ENCODE measurements around the gene PLSCR1.
"Not testable (repeated sequence)": the region's sequence is repeated elsewhere in the genome, so short reads cannot be mapped to it uniquely, and the experiment has no call there.

The PLSCR1 gene

DNA sequence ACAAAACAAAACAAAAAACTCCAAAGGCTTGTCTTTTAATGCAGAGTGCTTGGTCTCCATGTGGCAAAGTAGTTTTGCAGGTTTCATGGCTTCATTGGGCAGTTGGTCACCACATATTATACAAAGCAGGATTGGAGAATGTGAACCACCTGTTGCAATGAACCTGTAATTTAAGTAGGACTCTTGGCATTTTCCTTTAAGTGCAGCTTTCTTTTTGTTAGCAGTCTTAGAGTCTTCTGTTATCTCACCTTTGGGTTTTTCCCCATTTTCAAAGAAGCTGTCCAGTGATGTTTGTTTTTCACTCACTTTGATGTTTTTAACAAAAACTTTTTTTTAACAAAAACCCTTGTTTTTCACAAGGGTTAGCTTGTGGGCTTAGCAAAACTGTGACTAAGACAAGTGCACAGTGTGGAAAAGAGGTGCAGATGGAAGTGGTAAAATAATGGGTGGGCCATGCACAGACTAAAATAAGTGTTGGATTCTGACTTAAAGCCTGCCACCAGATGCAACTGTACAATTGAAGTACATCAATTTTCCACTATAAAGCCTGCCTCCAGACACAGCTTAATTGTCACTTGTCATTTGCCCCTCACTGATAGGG lies 2.9 kb upstream of the PLSCR1 start:
- no peak for DNase-seq

DNA sequence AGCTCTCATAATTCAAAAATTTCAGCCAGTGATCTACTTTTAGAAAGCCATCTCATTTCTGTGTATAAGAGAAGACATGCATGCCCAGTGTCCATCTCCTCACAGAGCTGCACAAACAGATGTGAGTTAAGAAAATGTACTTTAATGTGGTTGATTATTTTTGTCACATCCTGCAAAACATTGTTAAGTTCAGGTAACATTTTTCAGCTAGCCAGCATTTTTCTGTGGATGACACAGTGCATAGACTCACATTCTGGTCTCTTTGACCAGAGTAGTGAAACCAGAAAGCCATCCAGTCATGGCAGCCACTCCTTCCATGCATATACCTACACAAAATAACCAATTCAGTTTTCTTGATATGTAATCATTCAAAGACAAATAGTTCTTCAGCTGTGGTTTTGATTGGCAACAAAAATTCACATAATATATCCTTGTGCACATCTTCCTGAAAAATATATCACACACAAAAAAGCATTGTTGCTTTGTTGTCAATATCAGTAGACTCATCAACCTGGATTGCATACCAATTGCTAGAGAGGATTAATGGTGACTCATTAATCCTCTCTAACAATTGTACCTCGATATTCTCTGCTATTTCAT lies 2.1 kb upstream of the PLSCR1 start:
- DNase-seq, result no peak

DNA sequence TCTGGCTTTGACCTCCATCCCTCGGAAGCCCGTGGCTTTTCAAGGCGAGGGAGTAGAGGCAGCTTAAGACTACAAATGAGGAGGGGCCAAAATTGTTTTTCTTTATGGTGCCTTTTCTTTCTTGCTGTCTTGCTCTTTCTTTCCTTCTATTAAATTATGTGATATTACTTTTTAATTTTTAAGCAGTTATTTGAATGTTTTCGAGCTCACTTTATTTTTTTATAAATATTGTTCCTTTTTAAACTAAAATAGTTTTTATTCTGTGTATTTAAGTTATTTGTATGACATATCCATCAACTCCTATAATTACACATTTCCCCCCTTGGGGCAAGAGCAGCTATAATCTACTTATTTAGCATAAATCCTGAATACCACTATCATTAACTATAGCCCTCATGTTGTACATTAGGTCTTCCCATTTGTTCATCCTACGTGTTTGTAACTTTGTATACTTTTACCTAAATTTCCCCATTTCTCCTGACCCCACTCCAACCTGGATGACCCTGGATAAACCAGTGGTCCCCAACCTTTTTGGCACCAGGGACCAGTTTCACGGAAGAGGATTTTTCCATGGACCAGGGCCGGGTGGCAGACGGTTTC lies 622 bp upstream of the PLSCR1 start:
- no peak for DNase-seq

DNA sequence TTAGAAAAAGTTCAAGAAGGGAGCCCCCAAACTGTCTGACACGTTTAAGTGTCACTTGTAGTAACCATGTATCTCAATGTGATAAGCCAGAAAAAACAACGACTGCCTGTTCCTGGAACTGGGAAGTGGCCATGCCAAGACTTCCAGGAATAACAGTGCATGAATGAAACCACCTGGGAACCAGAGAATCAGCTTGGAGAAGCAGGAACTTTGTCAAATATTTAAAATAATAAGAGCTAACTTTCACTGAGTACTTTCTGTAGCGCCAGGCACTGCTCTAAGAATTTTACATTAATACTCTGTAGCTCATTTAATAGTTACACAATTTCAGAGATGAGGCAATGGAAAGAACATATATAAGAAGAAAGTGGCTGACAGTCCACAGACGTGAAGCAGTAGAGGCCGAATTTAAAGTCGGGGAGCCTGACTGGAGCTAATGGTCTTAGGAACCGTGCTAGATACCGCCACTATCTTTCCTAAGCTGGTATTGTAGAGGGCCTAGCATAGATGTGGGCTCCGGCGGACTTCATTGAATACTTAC lies 876 bp downstream of the PLSCR1 start:
- DNase-seq, result no peak

DNA sequence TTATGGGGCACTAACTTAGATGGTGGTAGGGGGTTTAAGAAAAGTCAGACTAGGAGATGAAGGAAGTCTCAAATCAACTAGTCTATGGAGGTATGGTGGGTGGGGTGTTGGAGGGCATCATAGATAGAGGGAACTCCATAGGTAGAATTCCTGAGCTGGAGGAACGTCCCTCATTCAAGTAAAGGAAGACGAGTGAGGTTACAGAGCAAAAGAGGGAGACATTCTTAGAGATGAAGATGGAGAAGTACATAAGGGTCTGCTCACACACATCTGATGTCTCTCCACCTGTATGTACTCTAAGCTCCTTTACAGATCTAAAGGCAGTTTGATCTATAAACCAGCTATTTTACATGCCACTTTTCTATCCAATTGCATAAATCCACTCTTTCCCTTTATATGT lies 1.4 kb downstream of the PLSCR1 start:
- DNase-seq, result no peak

DNA sequence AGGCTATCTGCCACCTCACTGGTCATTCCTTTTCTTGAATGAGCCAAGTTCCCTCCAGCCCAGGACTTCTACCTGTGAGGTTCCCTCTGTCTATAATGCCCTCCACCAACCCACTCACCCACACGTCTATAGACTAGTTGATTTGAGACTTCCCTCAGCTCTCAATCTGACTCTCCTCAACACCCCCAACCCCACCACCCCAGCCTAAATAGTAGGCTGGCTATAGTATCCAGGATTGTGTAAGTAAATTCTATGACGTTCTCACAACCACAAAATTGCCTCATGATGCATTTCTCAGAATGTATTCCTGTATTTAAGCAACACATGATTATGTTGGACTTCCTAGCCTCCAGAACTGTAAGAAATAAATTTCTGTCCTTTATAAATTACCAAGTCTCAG lies 2.2 kb downstream of the PLSCR1 start:
- DNase-seq, result no peak

DNA sequence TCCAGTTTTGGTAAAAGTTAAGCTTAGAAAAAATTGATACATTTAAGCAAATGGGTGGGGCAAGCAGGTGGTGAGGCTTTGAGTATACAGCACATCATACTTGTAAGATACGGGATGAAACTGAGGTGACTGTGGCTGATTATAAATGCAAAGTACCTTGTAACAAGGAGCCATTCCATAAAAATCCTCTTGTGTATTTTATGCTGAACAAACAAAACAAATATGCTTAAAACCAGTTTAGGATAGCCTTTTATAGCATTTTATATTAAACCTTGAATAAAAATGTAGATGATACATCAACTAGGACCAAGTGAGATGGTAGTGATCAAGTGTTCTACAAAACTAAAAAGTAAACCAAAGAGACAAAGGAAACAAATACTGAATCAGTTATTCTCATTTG lies 3.4 kb downstream of the PLSCR1 start:
- DNase-seq, result no peak

DNA sequence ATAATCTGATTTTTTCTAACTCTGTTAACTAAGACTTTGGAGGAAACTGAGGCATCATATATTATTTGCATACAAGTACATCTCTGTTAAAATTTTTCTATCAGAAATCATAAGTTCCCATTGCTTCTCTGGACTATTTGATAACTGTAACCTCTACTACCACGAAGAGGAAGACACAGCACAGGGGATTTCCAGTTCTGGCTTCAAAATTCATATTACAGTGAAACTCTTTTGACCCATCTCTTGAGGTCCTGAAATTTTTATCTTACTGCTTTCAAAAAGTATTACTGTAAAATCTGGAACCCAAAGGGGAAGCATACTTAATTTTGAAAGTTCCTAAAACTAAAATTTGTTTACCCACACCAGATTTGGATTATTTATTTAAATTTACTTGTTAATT lies 4.2 kb downstream of the PLSCR1 start:
- no peak for DNase-seq

DNA sequence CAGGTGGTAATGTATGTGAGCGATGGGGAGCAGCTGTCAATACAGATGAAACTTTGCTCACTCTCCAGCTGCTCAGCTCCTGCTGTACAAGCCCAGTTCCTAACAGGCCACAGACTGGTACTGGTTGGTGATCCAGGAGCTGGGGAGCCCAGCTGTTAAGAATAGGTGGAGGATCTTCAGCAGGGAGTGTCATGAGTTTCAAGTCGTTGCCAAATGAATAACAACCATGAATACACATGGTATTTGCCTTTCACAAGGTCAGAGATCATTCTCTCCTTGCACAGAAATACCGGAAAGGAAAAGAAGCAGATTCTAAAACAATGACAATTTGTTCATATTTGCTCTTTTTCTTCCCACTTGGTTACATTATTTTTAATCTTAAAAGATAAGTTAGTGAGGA lies 5.1 kb downstream of the PLSCR1 start:
- DNase-seq, result no peak

DNA sequence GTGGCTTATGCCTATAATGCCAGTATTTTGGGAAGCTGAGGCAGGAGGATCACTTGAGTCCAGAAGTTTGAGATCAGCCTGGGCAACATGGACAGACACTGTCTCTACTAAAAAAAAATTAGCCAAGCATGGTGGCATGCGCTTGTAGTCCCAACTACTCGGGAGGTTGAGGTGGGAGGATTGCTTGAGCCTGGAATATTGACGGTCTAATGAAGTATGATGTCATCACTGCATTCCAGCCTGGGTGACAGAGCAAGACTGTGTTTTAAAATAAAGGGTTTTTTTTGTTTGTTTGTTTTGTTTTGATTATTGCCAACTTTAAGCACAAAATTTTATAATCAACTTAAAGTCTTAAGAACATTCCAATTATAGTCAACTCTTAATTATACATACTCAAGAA lies 6.8 kb downstream of the PLSCR1 start:
- DNase-seq, result no peak

DNA sequence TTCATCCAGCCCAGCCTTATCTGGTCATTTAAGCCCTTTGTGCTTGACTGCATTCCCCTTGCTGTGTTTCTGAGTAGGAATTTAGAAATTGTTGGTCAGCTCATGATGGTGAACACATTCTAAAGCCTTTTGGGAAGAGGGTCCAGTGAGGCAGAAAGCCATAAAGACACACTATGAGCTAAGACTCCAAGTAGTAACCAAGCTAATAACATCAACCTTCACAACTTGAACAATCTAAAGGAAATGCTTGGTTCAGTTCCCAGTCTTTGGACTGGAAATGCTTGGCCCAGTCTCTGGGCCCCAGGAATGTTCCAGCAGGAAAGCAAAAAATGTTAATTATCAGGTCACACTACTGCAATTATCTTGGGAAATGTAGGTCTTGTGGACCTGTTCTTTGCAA lies 7.7 kb downstream of the PLSCR1 start:
- no peak for DNase-seq

DNA sequence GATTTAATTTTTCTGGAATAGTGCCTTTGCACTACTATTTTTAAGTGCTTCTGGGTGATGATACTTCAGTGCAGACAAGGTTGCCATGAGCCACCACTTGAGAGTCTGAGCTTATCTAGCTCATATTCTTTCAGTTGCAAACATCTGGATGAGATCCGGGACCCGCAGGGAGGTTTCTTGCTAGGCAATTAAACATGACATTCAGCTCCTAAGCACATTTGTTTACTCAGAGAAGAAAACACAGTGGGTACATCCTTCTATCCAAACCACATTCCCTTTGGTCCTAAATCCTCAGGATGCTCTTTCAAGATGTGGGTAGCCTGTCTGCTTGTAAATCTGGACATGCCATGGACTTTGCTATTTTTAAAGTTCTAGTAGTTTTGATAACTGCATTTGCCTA lies 12.0 kb downstream of the PLSCR1 start:
- no peak for DNase-seq

DNA sequence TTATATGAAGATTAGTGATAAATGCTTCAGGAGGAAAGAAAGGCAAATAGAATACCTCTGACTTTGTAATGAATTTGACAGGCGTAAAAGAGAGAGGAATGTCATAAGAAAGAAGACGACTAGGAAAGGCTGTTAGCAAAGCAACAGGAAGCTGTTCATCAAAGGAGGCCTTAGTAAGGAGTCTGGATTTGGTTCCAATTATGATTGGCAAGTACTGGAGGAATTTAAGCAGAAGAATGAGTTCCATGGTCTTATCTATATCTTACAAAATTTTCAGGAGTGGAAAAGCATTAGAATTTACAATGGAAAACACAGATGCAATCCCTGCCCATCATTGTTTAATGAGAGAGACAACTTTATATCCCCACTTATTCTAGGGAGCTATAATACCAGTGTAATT lies 13.8 kb downstream of the PLSCR1 start:
- no peak for DNase-seq

DNA sequence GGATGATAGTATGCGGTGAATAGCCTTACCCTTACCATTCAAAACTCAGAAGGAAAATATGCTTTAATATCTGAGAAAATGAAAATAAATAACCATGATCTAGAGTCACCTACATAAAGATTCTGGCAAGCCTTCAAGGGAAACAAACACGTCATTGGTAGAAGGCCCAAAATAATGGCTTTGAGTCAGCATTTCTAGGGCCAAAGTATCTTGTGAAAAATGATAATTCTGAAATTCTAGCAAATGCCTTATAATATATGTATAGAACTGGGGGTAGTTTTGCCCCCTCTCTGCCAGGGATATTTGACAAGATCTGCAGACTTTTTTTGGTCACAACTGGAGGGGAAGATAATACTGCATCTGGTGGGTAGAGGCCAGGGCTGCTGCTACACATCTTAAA lies 15.4 kb downstream of the PLSCR1 start:
- DNase-seq, result no peak

DNA sequence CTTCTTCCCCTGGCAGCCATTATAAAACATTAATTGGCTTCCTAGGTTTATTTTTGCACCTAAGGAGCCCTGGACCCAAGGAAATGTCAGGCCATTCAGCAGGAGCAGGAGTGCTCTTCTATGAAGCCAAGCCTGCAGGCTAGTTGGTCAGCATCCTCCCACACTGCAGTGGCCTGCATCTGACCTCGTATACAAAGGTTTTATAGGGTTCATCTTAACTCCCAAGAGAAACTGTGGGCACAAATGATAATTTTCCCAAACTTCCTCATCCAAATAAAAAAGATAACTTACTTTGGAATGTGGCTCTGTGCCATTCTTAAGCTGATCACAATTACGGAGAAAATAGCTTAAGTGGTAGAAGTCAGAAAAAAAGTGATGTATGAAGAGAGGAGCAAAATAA lies 19.4 kb downstream of the PLSCR1 start:
- no peak for DNase-seq

DNA sequence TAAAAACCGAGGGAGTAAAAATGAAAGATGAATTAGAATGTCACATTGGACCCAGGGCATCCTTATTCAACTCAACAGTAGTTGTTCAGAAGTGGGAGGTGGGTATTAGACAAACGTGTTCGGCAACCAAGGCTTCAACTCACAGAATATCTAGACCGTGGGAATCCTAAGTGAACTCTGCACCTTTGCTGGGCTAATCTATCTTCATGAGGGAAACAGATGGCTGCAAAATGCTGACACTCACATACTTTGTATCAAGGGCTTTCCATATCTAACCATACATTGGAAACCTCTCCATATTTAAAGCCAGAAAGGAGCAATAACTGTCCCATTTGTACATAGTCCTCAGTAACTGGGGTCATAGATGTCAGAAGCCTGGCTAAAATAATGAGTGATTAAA lies 20.9 kb downstream of the PLSCR1 start:
- DNase-seq, result no peak

DNA sequence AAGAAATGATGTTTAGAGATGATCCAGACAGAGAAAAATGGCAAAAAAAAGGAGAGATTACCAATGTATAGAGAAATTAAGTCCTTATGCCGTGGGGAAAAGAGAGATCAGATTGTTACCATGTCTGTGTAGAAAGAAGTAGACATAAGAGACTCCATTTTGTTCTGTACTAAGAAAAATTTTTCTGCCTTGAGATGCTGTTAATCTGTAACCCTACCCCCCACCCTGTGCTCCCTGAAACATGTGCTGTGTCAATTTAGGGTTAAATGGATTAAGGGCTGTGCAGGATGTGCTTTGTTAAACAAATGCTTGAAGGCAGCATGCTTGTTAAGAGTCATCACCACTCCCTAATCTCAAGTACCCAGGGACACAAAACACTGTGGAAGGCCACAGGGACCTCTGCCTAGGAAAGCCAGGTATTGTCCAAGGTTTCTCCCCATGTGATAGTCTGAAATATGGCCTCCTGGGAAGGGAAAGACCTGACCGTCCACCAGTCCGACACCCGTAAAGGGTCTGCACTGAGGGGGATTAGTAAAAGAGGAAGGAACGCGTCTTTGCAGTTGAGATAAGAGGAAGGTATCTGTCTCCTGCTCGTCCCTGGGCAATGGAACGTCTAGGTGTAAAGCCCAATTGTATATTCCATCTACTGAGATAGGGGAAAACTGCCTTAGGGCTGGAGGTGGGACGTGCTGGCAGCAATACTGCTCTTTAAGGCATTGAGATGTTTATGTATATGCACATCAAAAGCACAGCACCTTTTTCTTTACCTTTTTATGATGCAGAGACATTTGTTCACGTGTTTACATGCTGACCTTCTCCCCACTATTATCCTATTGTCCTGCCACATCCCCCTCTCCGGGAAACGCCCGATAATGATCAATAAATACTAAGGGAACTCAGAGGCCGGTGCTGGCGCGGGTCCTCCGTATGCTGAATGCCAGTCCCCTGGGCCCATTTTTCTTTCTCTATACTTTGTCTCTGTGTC lies 21.9 kb downstream of the PLSCR1 start:
- not testable (repeated sequence) for DNase-seq

DNA sequence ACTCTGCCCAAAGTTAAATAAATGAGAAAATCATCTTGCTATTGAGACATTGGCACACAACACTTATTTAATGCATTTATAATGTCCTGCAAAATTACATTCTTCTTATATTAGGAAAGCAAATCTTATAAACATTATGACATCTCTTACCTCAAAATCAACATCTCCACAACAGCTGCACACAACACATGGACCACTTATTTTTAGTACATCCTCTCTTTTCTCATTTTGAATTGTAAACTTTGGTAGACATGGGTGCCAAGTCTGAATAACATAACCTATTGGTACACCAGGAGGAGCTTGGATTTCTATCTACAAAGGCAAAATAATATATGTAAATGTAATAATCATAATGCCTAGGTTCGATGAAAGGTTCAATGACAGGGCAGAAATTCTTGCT lies 23.0 kb downstream of the PLSCR1 start:
- DNase-seq, result no peak

DNA sequence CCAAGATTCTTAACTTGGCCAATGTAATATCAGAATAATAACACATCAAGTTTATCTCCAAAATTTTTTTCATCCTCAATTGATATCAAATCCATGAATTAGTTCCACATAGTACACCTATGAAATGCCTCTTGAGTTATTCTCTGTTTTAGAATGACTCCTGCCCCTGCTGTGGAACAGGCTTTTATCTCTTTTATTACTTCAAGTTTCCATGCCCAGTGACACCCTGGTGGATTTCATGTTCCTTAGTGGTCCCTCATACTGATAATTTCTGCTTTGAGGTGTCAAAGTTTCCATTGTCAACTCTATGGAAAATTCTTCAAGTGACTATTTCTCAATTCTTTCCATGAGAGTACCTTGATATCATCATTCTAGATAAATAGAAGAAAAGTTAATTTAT lies 24.6 kb downstream of the PLSCR1 start:
- no peak for DNase-seq

DNA sequence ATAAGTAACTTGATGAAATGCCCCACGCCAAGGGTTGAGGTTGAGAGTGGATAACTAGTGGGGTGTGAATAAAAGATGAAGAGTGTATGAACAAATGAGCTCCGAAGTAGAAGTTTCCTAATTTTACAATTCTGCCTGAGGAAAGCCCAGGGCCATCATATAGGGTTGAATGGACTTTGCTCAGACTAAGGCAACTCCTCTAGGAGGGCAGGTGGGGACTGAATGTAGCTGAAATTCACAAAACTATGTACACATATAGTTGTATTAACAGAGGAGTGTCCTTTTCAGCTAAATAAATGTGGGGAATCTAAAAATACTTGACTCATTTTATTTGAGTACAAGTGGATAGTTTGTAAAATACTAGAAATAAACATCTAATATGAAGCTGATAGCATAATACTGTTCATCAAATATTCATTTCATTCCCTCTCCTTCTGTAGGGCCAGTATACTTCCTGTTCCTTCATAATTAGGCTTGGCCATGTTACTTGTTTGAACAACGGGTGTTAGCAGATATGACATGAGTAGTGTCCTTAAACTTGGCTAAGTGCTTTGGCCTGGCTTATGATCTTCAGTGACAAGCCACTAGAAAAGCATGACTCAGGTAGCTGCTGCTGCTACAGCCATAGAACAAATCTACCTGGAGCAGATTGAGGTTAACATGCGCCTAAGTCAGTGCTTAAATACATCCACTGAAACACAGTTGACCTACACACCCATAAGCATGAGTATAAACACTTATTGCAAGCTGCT lies 26.5 kb downstream of the PLSCR1 start:
- DNase-seq, result no peak

DNA sequence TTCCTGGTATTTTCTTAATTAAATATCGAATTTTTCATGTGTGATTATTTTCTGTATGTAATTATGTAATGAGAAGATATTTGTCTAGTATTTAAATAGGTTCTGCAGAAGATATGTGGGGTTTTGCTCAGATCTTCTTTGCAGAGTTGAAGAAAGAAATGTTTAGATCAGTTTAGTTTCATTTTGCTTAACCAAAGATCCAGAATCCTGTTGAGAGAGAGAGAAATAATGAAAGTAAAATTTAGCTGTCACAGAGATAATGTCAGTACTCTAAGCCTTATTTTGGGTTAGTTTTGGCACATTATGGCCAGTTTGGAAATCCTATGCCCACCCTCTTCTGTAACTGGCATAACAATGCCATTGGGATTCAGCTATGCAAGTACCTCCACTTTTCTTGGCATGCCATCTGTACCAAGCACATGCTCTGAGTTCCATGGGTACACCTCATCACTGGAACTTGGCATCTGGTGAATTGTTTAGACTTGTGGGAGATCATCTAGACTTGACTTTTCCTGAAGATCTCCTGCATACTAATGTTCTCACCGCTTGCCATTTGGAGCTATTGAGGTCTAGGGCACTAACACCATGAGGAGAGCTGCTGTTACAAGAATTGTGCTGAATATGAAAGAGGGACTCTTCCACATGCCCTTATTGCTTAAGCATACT lies 30.9 kb downstream of the PLSCR1 start:
- DNase-seq, result no peak
